ENCODE results near the gene HIVEP1. TPM values are rescaled to one million over a fixed set of nuclear protein-coding genes. Genes with fewer than 3 reads are reported as not detected.

The HIVEP1 gene
- total RNA-seq, 2 donors from 2014 or later: 63.4 to 70.0 TPM

- H3K4me1 Mint-ChIP-seq: peaks cover 38% of the 10 kb centered on the region
- H3K4me3 Mint-ChIP-seq: no peak overlapping the region
- no peaks in the 10 kb centered on the region for H3K27me3 Mint-ChIP-seq
- H3K9me3 ChIP-seq (ENCODE audit: control insufficient read depth, low read length, poor library complexity, severe bottlenecking): no peaks in the 10 kb centered on the region
- H3K27ac Mint-ChIP-seq: peak overlapping the region; percentile 51
- no peak for DNase-seq
- ATAC-seq: peak; percentile 10
- peaks cover 6% of the 10 kb centered on the region for H3K36me3 Mint-ChIP-seq (ENCODE audit: low read depth)
Measured at GRCh38 chr6:12077021-12077710, 65.1 kb downstream of the HIVEP1 start.

GRCh38 chr6:12078014-12078413, 65.9 kb downstream of the HIVEP1 start:
- no peaks in the 10 kb centered on the region for H3K9me3 ChIP-seq (ENCODE audit: control insufficient read depth, low read length, poor library complexity, severe bottlenecking)
- Mint-ChIP-seq H3K36me3 (ENCODE audit: low read depth) (peaks cover 6% of the 10 kb centered on the region), H3K27ac (peak overlapping the region; percentile 51), H3K27me3 (no peaks in the 10 kb centered on the region), H3K4me3 (no peak overlapping the region), H3K4me1 (peaks cover 39% of the 10 kb centered on the region)
- DNase-seq: no peak
- ATAC-seq: no peak

GRCh38 chr6:12081771-12082170, 69.7 kb downstream of the HIVEP1 start:
- peaks cover 43% of the 10 kb centered on the region for H3K4me1 Mint-ChIP-seq
- H3K9me3 ChIP-seq (ENCODE audit: control insufficient read depth, low read length, poor library complexity, severe bottlenecking): no peaks in the 10 kb centered on the region
- H3K27me3 Mint-ChIP-seq: no peaks in the 10 kb centered on the region
- no peak for ATAC-seq
- H3K27ac Mint-ChIP-seq: peak overlapping the region; percentile 41
- DNase-seq: no peak
- H3K36me3 Mint-ChIP-seq (ENCODE audit: low read depth): peaks cover 9% of the 10 kb centered on the region
- no peak overlapping the region for H3K4me3 Mint-ChIP-seq

- ATAC-seq: no peak
- Mint-ChIP-seq H3K36me3 (ENCODE audit: low read depth) (peaks cover 9% of the 10 kb centered on the region), H3K4me3 (no peak overlapping the region), H3K27ac (peak overlapping the region; percentile 41), H3K4me1 (peaks cover 43% of the 10 kb centered on the region), H3K27me3 (no peaks in the 10 kb centered on the region)
- DNase-seq: no peak
- H3K9me3 ChIP-seq (ENCODE audit: control insufficient read depth, low read length, poor library complexity, severe bottlenecking): no peaks in the 10 kb centered on the region
Measured at GRCh38 chr6:12082368-12082767, 70.3 kb downstream of the HIVEP1 start.

GRCh38 chr6:12083302-12083701, 71.2 kb downstream of the HIVEP1 start:
- H3K4me1 Mint-ChIP-seq: peaks cover 45% of the 10 kb centered on the region
- H3K36me3 Mint-ChIP-seq (ENCODE audit: low read depth): peaks cover 9% of the 10 kb centered on the region
- H3K9me3 ChIP-seq (ENCODE audit: control insufficient read depth, low read length, poor library complexity, severe bottlenecking): no peaks in the 10 kb centered on the region
- DNase-seq: no peak
- no peak overlapping the region for H3K27ac Mint-ChIP-seq
- ATAC-seq: no peak
- H3K27me3 Mint-ChIP-seq: no peaks in the 10 kb centered on the region
- H3K4me3 Mint-ChIP-seq: no peak overlapping the region

GRCh38 chr6:12083763-12084162, 71.7 kb downstream of the HIVEP1 start:
- DNase-seq (no peak), ATAC-seq (no peak)
- H3K27ac Mint-ChIP-seq: peak overlapping the region; percentile 89
- H3K4me3 Mint-ChIP-seq: no peak overlapping the region
- H3K9me3 ChIP-seq (ENCODE audit: control insufficient read depth, low read length, poor library complexity, severe bottlenecking): no peaks in the 10 kb centered on the region
- H3K27me3 Mint-ChIP-seq: no peaks in the 10 kb centered on the region
- peaks cover 48% of the 10 kb centered on the region for H3K4me1 Mint-ChIP-seq
- peaks cover 9% of the 10 kb centered on the region for H3K36me3 Mint-ChIP-seq (ENCODE audit: low read depth)

GRCh38 chr6:12084681-12085080, 72.6 kb downstream of the HIVEP1 start:
- Mint-ChIP-seq H3K4me3 (no peak overlapping the region), H3K4me1 (peaks cover 45% of the 10 kb centered on the region), H3K27me3 (no peaks in the 10 kb centered on the region), H3K36me3 (ENCODE audit: low read depth) (peaks cover 9% of the 10 kb centered on the region), H3K27ac (peak overlapping the region; percentile 89)
- ATAC-seq (no peak), DNase-seq (no peak)
- H3K9me3 ChIP-seq (ENCODE audit: control insufficient read depth, low read length, poor library complexity, severe bottlenecking): no peaks in the 10 kb centered on the region

GRCh38 chr6:12088531-12088930, 76.4 kb downstream of the HIVEP1 start:
- Mint-ChIP-seq H3K4me3 (no peak overlapping the region), H3K27me3 (no peaks in the 10 kb centered on the region), H3K4me1 (peaks cover 22% of the 10 kb centered on the region), H3K27ac (no peak overlapping the region), H3K36me3 (ENCODE audit: low read depth) (peaks cover 6% of the 10 kb centered on the region)
- H3K9me3 ChIP-seq (ENCODE audit: control insufficient read depth, low read length, poor library complexity, severe bottlenecking): no peaks in the 10 kb centered on the region
- DNase-seq (no peak), ATAC-seq (no peak)

- H3K27me3 Mint-ChIP-seq: no peaks in the 10 kb centered on the region
Measured at GRCh38 chr6:12090714-12091113, 78.6 kb downstream of the HIVEP1 start.

GRCh38 chr6:12092762-12093161, 80.7 kb downstream of the HIVEP1 start:
- no peaks in the 10 kb centered on the region for H3K27me3 Mint-ChIP-seq
- ATAC-seq (no peak), DNase-seq (no peak)
- H3K4me1 Mint-ChIP-seq: peaks cover 13% of the 10 kb centered on the region
- peaks cover 4% of the 10 kb centered on the region for H3K36me3 Mint-ChIP-seq (ENCODE audit: low read depth)
- H3K27ac Mint-ChIP-seq: no peak overlapping the region
- no peaks in the 10 kb centered on the region for H3K9me3 ChIP-seq (ENCODE audit: control insufficient read depth, low read length, poor library complexity, severe bottlenecking)
- no peak overlapping the region for H3K4me3 Mint-ChIP-seq

More at GRCh38 chr6:12090714-12091113, 78.6 kb downstream of the HIVEP1 start:
- no peaks in the 10 kb centered on the region for H3K9me3 ChIP-seq (ENCODE audit: control insufficient read depth, low read length, poor library complexity, severe bottlenecking)
- H3K27ac Mint-ChIP-seq: no peak overlapping the region
- no peak for DNase-seq
- peaks cover 14% of the 10 kb centered on the region for H3K4me1 Mint-ChIP-seq
- no peak overlapping the region for H3K4me3 Mint-ChIP-seq
- ATAC-seq: no peak
- H3K36me3 Mint-ChIP-seq (ENCODE audit: low read depth): peaks cover 4% of the 10 kb centered on the region

- no peak for DNase-seq
- Mint-ChIP-seq H3K4me1 (peaks cover 11% of the 10 kb centered on the region), H3K27me3 (no peaks in the 10 kb centered on the region), H3K27ac (no peak overlapping the region), H3K4me3 (no peak overlapping the region), H3K36me3 (ENCODE audit: low read depth) (peaks cover 4% of the 10 kb centered on the region)
- H3K9me3 ChIP-seq (ENCODE audit: control insufficient read depth, low read length, poor library complexity, severe bottlenecking): no peaks in the 10 kb centered on the region
- ATAC-seq: no peak
Measured at GRCh38 chr6:12094689-12095088, 82.6 kb downstream of the HIVEP1 start.

- DNase-seq: no peak
- H3K36me3 Mint-ChIP-seq (ENCODE audit: low read depth): peaks cover 4% of the 10 kb centered on the region
- H3K27me3 Mint-ChIP-seq: no peaks in the 10 kb centered on the region
- ATAC-seq: no peak
- H3K9me3 ChIP-seq (ENCODE audit: control insufficient read depth, low read length, poor library complexity, severe bottlenecking): no peaks in the 10 kb centered on the region
- no peak overlapping the region for H3K27ac Mint-ChIP-seq
- H3K4me3 Mint-ChIP-seq: no peak overlapping the region
- H3K4me1 Mint-ChIP-seq: peaks cover 11% of the 10 kb centered on the region
Measured at GRCh38 chr6:12096342-12096741, 84.2 kb downstream of the HIVEP1 start.

GRCh38 chr6:12097791-12098190, 85.7 kb downstream of the HIVEP1 start:
- H3K9me3 ChIP-seq (ENCODE audit: control insufficient read depth, low read length, poor library complexity, severe bottlenecking): no peaks in the 10 kb centered on the region
- no peaks in the 10 kb centered on the region for H3K27me3 Mint-ChIP-seq
- ATAC-seq: no peak
- H3K36me3 Mint-ChIP-seq (ENCODE audit: low read depth): no peaks in the 10 kb centered on the region
- H3K4me1 Mint-ChIP-seq: peaks cover 16% of the 10 kb centered on the region
- no peak for DNase-seq
- no peak overlapping the region for H3K27ac Mint-ChIP-seq
- H3K4me3 Mint-ChIP-seq: no peak overlapping the region

GRCh38 chr6:12099623-12100338, 87.7 kb downstream of the HIVEP1 start:
- no peaks in the 10 kb centered on the region for H3K9me3 ChIP-seq (ENCODE audit: control insufficient read depth, low read length, poor library complexity, severe bottlenecking)
- Mint-ChIP-seq H3K4me1 (peaks cover 13% of the 10 kb centered on the region), H3K27me3 (no peaks in the 10 kb centered on the region), H3K27ac (no peak overlapping the region), H3K4me3 (no peak overlapping the region), H3K36me3 (ENCODE audit: low read depth) (no peaks in the 10 kb centered on the region)
- no peak for ATAC-seq
- no peak for DNase-seq

Data from T-helper 17 cell (primary cell).